ENCODE measurements around the gene NOP53.

GRCh38 chr19:47781590-47782262, 36.4 kb downstream of the NOP53 start:
- TF ChIP-seq CTCF (conservative IDR thresholded peaks at IDR 0.05; ENCODE audit: low read depth, low read length) (no peak), CEBPB (IDR thresholded peaks at IDR 0.05; ENCODE audit: low read depth, low read length) (no peak)

Data from IMR-90 (cell line).